ENCODE measurements around the gene ZC3H12C.

Gene ZC3H12C

DNA sequence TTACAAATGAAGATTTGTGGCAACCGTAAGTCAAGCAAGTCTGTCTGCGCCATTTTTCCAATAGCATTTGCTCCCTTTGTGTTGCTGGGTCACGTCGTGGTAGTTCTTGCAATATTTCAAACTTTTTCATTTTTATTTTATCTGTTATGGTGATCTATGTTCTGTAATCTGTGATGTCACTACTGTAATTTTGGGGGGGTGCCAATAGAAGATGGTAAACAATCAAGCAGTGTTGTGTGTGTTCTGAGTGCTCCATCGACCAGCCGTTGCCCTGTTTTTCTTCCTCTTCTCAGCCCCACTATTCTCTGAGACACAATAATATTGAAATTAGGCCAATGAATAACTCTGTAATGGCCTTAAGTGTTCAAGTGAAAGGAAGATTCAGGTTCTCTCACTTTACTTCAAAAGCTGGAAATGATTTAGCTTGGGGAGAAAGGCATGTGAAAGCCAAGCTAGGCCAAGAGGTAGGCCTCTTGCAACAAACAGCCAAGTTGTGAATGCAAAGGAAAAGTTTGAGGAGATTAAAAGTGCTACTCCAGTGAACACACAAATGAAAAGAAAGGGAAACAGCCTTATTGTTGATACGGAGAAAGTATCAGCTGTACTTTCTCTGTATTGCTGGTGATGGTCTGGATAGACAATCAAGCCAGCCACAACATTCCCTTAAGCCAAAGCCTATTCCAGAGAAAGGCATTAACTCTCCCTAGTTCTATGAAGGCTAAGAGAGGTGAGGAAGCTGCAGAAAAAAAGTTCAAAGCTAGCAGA lies 7.5 kb downstream of the ZC3H12C start:
- no peak for DNase-seq

DNA sequence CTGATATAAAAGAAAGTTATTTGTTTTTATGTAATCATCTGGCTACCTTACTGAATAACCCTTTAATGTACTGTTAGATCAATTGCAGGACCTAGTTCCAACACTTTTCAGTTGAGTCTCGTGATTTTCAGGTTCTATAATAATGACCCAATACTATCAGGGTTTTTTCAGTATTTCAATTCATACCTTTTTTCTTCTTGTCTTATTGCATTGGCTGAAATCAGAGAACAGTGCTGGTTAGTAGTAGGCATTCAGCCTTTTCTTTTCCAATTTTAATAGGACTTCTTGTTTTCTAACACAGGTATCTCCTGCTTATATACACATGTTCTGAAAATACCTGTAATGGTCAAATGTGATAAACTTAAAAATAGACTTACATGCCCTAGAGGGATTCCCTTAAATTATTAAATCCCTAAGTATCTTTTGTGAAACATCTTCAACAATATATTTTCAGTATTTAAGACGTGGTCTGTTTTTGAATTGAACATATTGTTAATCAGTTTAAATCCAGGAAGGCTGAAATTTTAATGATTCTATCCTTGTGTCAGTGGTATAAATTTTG lies 13.6 kb downstream of the ZC3H12C start:
- DNase-seq, result no peak

DNA sequence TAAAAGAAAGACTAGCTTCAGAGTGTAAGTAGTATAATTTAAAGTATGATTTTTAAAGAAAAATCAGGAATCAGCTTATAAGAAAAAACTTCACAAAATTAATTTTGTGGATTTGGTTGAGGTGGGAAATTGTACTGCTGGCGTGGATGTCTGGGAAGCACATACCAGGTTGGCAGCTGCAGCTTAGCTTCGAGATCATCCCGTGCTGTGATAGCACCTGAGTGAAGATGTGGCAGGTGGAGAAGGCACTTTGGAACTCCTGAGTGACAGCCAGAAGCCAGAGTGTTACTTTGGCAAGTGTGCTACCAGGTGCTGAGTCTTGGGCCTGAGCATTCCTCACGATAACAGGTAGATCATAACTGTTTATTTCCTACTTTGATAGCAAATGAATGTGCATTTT lies 17.7 kb downstream of the ZC3H12C start:
- no peak for DNase-seq

DNA sequence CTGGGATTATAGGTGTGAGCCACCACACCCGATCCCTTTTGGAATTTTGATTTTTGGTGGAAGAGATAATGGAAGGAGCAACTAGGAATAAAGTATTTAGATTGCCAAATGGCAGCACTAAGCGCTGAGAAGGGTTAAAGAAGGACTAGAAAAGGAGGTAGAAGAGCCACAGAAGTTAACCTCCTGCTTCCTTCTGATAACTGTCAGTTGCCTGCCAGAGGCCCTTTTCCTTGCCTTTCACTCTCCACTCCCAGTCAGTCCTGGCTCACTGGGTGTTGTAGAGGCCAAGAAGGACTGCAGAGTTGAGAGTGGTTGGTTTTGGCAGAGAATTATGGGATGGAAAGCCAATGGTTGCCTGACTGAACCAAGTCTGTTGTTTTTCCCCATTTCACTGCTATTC lies 19.3 kb downstream of the ZC3H12C start:
- no peak for DNase-seq

DNA sequence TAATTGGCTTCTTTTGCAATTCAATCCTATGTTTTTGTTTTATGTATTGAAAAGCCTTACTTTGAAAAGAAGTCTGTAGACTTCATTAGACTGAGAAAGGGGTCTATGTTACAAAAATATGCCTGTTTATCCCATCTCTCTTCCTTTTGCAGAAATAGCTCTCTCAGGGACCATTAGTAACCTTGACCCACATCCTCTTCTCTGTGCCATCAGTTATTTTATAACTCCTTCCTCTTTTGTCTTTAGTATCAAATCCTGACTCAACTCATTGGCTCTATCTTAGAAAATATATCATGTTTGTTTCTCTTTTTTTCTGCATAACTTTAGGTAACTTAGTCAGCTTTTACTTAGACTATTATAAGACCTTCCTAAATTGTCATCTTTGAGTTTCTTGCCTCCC lies 20.3 kb downstream of the ZC3H12C start:
- DNase-seq, result no peak

DNA sequence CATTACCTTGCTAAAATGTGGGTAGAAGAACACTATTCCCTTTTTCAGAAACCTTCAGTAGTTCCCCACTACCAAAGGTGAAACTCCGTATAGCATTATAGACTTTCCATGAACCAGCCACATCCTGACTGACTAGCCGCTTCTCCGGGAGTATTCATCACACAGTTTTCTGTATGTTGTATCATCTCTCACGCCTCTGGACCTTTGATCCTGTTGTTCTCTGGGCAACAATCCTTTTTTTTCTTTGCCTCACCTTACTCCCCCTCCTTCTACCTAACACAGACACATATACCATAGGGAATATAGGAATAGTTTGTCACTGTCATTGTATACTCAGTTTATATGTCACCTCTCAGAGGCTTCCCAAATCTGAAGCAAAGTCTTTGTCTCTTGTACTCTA lies 20.8 kb downstream of the ZC3H12C start:
- no peak for DNase-seq

DNA sequence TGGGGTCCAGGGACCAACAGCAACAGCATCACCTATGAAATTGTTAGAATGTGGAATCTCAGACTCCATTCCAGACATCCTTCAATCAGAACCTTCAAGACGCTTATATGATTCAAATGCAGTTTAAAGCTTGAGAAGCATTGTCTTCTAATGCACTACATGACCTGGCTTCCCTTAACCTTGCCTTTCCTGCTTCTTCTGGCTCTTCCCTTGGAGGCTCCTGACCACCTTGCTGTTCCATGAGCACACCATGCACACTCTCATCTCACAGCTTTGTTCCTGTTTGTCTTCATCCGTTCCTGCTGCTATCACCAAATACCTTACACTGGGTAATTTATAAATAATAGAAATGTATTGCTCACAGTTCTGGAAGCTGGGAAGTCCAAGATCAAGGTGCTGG lies 26.1 kb downstream of the ZC3H12C start:
- DNase-seq, result no peak

DNA sequence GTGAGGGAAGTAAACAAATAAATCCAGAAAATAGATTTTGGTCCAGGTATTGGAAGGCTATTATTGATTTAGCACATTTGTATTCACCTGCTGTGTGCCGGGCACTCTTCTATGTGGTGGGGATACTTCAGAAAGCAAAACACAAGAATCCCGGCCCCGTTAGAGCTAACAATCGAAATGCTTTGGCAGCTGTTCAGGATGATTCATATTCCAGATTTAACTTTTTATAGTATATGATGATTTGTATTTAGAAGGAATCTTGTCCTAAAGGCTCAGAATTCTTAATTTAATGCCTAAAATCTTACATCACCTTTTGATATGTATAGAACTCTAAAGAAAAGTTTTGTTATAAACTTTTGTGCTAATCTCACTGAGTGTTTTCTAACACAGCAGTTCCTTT lies 28.0 kb downstream of the ZC3H12C start:
- no peak for DNase-seq

DNA sequence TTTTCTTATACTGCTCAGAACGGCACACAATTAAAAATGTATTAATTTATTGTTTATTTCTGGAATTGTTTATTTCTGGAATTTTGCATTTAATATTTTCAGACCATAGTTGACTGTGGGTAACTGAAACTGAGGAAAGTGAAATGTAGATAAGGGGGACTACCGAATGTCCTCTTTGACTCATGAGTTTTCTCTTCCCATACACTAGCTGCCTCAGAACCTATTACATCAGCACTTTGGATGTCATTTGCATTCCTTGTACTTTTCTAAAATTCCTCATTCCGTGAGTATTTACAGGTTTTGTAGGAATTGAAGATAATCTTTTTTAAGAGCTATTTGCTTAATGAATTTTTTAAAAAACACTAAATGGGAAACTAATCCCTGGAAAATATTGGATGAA lies 29.8 kb downstream of the ZC3H12C start:
- DNase-seq, result no peak

DNA sequence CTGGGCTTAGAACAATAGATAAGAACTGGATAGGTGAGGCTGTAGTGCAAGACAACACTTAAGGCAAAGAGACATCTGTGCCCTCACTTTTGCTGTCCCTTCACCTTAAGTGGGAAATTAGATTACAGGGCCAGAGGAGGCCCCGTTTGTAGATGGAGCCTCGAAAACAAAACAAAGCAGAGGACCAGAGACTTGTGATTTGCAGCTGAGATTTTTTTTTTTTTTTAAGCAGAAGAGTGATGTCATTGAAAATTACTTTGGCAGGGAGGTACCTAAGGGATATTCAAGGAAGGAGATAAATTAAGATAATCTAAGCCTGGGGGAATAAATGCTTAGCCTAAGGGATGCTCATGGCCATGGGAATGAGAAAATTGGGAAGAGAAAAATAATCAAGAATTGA lies 31.4 kb downstream of the ZC3H12C start:
- DNase-seq, result no peak

DNA sequence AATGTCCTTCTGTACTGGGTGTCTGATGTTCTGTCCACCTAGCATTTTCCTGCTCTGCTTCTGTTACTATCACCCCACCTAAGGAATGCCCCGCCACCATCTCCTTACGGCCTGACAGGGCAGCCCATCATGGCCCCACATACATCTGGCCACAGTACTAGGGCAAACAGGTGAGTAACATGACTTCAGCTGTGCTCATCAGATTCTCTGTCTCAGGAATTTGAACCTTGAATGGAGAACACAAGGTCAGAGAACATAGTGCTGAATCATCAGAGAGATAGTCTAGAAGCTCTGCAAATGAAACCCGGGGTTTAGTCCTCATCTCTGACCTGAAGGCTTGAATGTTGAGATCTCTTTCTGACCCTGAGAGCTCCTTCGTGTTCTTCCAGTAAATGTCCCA lies 32.4 kb downstream of the ZC3H12C start:
- DNase-seq, result no peak

DNA sequence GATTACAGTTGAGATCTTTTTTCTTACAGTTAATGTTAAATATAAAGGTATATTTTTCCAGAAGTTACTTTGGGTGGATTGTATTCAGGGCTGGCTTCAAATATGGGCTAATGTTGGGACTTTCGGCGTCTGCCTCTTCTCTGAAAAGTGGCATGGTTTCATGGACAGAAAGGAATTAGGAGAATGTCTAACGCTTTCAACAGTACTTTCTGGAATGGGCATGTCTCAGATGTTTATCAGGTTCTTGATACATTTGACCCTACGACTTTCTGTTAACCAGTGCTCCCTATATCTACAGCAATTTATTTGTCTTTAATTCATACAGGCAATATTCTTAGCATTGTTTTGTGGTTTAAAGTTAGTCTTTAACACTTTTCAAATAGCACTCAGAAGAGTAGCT lies 33.7 kb downstream of the ZC3H12C start:
- DNase-seq, result no peak

DNA sequence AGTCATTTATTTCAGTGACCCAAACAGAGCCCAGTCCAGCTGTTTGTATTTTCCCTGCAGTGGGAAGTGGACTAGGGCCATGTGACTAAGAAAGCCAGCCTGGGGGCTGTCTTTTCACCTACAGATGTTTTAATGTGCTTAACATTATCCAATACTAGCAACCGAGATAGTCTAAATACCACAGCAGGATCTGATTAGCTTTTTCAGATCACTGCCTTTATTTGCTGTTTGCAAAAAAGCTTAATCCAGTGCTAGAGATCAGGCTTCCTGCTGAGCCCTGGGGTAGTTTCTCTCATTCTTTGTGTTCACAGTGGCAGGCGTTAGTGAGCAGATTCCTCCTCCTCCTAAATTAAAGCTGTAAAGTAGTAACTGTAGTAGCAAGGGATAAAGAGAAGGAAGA lies 35.0 kb downstream of the ZC3H12C start:
- no peak for DNase-seq

DNA sequence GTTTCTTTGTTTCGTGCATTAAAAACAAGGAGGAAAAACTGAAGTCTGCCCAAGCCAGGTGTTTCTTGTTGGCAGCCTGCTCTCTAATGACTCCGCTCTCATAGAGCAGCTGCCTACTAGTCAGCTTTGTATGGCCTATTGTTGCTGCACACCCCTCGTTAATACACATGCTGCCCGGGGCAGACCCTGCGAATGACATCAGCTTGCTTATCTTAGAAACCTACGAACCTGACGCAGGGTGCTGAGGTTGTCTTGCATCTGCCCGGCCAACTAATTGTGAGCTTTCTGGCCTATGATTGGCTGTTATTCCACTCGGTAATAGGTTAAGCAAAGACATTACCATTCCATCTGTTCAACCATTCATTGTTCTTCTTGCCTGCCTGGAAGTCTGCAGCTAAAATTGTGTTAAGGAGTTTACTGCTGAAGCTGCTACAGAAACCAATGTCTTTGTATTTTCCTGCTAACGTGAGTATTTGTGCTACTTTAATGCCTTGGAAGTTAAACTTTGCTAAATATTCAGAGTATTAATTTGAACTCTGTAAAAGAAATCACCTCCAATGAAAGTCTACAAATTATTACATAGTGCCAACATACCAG lies 37.5 kb downstream of the ZC3H12C start:
- no peak for DNase-seq

DNA sequence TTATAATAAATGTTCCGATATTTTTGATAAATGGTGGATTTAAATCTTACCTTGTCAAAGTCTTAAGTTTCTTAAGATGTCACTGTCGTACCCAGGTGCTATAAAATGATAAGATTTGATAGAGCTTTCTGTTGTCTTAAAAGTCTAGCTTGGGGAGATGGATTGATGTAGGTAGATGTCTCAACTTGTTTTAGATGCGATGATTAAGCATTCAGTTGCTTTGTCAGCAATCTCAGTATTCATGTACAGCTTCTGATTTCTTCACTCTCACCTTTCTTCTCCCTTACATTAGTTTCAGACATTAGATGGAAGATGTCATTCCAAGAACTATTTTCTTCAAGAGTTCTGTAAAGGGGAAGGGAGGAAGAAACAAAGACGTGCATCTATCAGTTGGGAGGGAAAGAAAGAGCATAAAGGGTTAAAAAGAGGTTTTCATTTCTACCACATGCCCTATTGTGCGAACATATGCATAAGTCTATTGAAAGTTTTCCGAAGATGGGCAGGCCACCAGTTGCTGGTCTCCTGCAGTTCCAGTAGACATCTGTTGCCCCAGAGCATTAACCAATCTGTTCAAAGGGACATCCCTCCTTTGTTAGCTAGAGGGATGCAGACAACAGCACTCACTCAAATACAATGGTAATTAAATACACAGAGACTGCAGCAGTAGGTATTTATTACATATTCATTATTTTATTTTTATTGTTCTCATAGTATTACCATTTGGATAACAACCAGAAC lies 38.4 kb downstream of the ZC3H12C start:
- no peak for DNase-seq

DNA sequence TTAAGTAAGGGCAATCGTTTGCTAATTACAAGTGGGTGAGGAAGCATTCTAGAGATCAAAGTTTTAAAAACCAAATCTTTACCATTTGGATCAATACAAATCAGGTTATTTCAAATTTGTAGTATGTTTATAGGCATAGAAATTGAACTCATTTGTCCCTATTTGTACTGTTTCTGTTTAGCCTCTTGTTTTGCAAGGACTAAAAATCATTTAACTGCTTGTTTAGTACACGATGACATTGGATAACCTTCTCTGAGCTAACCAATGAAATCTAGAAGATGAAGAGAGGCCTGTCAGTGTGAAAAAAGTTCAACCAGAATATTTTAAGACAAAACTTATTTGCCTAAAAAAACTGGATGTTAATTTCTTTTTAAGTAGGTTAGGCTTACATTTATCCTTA lies 40.0 kb downstream of the ZC3H12C start:
- no peak for DNase-seq

DNA sequence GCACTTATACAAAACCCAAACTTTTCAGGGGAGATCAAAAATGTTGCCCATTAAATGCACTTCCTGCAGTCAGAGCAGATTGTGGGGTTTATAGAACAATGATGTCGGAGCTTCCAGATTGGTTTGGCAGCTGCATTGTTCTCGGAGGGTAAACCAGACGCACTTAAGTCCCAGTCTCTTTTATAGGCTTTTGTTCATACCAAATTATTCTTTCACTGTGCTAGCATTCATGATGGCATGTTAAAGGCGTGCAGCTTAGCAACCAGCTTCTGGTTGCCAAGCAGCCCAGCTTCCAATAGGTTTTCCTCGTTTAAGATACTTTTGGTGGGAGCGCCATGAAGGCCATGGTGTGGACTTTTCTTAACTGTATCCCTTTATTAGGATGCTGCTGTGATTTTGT lies 40.9 kb downstream of the ZC3H12C start:
- no peak for DNase-seq

DNA sequence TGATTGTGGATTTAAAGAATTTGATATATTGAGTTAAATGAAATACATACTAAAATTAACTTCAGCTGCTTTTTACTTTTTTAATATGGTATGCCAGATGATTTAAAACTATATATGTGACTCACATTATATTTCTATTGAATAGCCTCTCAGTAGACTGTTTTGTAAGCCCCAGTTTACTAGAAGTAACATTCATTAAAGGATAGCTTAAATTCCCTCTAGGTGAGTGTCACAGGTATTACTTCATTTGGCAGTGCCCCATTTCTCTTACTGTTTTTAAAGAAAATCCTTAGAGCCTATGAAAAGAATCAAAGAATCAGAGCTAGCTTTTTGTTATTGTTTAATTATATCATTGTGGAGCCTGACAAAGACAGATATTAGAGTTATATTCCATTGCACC lies 48.6 kb downstream of the ZC3H12C start:
- DNase-seq, result no peak

DNA sequence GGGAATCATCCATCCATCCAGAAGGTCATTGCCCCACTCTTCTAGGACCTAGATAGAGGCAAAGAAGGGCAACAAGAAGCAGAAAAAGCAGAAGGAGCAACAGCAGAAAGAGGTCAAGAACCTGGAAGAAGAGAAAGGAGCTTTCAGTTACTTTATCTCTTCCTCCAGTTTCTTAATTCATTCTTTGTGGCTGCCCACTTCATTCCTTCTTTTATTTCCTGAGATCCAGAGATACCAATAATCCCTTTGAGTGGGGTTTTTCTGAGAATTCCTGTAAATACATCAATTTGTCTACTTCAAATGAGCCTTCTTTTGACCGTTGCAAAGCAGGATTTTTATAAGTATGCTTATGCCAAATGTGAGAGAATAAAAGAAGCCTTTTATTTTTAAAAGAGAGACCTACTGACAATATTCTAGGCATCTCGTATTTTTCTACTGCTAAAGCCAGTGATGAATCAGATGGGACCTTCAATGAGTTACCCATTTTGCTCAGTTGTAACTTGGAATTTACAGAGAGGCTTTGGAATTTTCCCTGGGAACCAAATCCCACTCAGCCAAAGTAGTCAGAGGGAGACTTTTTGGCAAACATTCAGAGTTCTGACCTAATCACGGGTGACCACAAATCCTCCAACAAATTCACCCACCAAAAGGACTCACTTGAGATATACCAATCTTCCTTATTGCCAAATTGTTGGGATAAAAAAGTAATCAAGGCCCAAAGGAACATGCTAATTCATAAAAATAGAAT lies 54.9 kb downstream of the ZC3H12C start:
- DNase-seq, result no peak

DNA sequence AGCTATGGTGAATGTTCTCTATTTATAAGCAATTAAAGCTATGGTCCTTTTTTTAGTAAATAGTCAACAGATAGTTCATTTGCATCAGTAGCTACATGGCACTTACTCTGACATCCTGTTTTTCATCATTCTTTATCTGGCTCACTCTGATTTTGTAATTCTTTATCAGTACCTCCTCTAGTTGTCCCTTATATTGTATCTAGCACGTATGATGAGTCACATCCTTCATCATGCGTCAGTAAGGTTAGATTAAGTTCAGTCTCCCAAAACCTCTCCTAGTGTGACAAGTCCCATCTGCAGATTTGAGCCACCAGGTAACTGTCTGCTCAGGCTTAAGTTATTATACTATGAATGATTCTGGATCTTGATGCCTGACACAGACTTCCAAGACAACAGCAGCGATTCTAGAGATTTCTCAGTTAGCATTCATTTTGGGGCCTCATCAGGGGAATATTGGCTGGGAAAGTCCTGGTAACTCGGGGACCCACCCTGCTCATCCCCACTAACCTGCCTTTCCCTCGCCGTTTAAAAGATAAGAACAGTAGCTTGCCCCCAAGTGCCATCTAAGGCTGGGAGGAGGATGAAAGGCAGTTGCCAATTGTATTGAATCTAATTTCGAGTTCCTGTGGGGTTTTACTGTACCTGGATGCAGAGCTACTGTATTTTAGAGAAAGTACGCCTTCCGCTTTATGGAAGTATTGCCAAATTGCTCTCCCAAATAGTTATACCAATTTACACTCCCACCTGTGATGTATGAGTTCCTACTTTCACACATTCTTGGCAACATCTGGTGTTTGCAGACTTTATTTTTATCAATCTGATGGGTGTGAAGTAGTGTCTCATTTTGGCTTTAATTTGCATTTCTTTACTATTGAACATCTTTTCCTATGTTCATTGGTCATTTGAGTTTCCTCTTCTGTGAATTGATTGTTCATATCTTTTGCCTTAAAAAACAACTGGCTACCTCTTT lies 55.9 kb downstream of the ZC3H12C start:
- DNase-seq, result no peak

DNA sequence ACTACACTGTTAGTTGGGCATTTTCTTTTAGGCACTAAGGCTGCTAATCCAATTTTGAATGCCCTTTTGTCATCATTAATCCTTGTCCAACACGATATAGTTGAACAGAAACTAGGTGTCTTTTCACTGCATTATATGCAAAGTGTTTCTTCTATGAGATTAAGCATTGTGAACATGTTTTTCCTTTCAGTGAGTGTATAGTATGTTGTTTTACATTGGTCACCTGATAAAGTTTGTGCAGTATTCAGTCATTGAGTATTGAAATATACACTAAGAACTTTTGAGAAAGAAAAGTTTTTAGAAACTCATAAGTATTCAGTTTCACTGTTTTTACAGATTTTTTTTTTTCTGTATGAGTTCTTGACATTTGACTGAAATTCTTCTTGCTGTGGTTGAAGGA lies 59.0 kb downstream of the ZC3H12C start:
- no peak for DNase-seq

DNA sequence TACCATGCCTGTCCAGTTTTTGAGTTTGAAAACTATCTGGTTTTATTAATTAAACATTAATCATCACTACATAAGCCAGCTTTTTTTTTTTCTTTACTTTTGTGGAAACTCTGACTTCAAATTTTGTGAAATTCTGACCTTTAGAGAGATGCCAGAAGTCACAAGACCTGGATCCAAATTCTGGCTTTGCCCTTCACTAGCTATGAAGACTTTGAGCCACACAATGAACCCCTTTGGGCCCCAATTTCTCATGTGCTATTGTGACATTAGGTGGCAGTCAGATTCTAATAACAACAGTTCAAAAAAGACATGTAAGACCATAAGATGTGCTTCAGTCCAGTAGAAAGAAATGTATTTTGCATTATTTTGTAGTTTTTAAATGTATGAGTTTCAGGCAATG lies 60.3 kb downstream of the ZC3H12C start:
- no peak for DNase-seq

Measured in activated T-cell treated with anti-CD3 and anti-CD28 coated beads, Interleukin-2, amount 50 U/mL, for 48 hours (primary cell).